Activated CD8-positive, alpha-beta memory T cell treated with anti-CD3 and anti-CD28 coated beads for 4 hours (primary cell): ENCODE results near the gene TRIP4.

ENCODE experiments used
- DNase-seq, 2 donors: peaks; one replicate each; pipeline ENCODE4 v3.0.0-alpha.2; 2020; ENCODE audit warnings: low read depth in 2 of 2

TRIP4 gene

DNA sequence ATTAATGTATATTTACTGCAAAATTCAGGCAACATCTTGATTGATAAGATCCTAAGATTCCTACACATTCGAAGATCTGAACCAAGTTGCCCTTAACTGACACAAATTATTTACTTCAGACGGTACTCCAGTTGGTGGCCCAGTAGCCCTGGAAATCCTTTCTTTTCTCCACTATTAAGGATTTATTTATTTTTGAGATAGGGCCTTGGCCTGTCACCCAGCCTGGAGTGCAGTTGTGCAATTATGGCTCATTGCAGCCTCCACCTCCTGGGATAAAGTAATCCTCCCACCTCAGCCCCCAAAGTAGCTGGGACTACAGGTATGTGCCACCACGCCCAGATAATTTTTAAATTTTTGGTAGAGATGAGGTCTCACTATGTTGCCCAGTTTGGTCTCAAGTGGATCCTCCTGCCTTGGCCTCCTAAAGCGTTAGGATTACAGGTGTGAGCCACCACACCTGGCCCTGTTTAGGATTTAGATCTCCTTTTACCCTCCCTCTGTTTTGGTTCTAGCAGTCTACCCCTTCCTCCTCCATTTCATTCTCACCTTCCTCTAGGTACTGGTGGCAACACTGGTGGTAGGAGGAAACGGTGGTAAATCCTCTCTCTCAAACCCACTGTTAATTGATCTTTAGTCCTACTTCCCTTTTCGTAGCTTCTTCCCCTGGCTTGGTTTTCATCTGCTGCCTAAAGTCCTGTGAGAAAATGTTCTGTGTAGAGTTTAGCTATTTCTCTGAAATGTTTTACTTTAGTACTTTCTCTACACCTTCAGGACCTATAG is 60.1 kb downstream of the TRIP4 start:
- no peak for DNase-seq

GRCh38 chr15:64452988-64453688 is 65.5 kb downstream of the TRIP4 start:
- no peak for DNase-seq

DNA sequence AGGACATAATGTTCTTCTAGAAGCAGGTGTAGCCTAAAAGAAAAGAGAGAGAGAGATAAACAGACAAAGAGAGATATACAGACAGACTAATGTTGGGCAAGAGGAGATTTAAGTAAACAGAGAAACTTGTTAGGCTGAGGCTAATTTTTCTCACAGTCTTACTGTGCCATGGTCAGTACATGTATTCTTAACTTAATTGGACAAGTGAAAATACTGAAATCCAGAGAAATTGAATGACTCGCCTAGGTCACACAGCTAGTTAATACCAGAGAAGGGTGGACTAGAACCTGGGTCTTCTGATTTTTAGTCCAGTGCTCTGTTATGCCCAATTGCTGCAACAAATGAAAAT is 66.0 kb downstream of the TRIP4 start:
- no peak for DNase-seq

DNA sequence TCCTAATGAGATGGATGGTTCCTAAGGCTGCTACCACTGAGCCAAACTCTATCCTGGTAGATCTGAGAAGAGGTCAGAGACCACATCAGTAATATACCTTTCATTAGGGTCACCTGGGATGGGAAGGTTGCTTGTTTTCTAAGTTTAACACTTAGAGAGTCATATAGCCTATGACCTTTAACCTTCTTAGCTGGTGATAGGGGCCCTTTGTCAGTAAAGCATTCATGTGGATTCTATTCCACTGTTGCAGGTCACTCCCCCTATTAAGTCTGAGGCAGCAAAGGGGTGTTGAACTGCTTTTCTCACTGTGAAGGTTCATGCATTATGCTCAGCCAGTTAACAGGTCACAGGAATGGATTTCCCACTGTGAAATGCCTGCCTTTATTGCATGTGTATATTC is 66.6 kb downstream of the TRIP4 start:
- DNase-seq, result no peak

- no peak for DNase-seq
Measured at GRCh38 chr15:64455961-64456371, 68.3 kb downstream of the TRIP4 start.

- DNase-seq, result no peak
Measured at GRCh38 chr15:64456634-64457108, 69.0 kb downstream of the TRIP4 start.

DNA sequence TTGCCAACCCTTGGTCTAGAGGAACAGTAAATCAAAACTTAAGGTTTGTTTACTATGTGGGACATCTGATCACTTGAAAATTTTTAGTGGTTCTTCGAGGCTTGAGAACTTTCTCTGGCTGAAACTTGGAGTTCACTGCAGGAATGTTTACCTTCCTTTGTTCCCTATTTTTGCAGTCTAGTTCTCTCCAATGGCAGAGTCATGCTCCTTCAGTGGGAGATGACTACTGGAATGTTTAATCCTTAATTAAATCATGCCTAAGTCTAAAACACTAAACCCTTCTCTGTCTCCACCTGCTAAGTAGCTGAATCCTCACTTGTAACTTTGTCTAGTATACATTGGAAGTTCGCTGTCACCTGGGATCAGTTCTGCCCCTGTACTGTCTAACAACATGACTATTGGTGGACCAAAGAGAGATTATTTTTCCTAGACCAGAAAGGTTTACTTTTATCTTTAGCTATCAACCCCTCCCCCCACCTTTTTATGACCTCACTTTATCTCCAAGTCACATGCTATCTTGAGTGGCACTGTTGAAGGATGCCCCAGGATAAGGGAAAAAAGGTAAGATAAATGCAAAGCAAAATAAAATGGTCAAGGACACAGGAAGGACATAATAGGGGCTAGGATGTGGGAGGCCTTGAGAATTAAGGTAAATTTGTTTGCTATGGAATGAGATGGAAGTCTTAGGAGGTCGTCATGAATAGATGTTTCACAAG is 71.6 kb downstream of the TRIP4 start:
- no peak for DNase-seq

DNA sequence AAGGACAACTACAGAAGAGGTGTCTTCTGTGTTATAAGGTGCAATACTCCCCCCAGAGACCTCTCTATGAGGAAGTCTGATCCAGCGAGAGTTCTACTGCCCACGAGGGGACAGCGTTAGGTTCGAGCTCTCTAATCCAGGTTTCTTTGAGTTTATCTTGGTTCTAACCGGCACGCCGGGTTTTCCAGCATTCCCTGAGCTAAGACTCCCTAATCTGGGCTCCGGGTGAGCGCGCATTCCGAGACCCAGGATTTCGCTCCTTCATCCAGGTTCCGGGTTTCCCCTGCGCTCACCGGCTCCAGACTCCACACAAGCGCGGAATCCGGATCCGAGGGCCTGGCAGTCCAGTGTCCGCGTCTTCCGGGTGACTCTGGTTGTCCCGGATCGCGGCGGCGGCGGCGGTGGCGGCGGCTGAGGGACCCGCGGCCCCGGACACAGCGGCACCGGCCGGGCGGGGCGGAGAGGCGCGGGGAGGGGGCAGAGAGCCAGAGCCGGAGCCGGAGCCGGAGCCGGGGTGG is 72.6 kb downstream of the TRIP4 start, which contains the start of gene ZNF609:
Gene ZNF609 (plus strand): TSS at position 373 of the 518 bp plus-strand sequence. CDS start 38,842 bp downstream, outside the sequence.
- DNase-seq, result peak; percentile 66 to 74

- peak; percentile 6 to 7 for DNase-seq
Measured at GRCh38 chr15:64460724-64461720, 73.4 kb downstream of the TRIP4 start.

GRCh38 chr15:64461721-64462162 is 74.1 kb downstream of the TRIP4 start:
- no peak for DNase-seq

DNA sequence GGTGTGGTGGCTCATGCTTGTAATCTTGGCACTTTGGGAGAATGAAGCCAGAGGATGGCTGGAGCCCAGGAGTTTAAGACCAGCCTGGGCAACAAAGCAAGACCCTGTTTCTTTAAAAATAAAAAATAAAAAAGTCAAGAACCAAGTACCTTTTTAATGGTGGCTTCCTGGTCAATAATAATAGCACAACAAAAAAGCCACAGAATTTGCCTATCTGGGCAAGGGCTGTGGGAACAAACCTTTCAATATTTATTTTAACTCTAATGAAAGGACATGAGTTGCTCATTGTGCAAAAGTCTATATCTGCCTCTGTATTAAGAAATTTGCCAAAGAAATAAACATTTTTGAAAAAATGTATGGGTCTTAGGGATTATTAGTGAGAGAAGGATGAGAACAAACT is 74.9 kb downstream of the TRIP4 start:
- DNase-seq, result no peak

DNA sequence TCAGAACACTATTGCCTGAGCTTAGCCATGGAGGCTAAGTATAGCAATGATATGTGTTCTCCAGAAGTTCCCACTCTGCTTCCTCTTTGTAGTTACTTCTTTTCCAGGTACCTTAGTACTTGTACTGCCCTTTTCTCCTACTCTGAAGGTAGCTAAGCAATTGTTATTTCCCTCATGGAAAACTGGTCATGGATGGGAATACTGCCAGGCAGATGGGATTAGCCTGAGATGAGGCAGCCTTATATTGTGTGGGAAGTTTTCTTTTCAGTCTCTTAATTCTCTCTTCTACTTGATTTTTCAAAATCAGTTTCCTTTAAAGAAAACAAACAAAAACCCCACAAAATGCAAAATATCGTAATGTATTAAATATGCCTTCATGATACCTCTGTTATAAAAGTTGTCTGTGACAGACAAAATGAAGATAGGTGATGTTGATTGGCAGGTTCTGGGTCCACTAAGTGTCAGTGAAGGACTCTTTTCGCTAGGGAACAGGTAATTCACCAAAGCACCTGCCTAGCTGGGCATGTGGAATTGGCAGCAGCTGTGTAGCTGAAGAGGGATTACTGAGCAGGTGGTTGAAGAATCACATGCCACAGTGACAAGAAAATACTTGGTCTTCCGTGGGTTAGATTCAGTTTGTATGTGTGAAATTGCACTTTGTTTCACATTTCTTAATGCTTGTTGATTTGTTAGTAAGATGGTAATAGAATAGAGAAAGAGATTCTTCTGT is 76.8 kb downstream of the TRIP4 start:
- DNase-seq, result no peak

GRCh38 chr15:64466408-64467141 is 78.9 kb downstream of the TRIP4 start:
- no peak for DNase-seq

- no peak for DNase-seq
Measured at GRCh38 chr15:64472161-64472560, 84.5 kb downstream of the TRIP4 start.

GRCh38 chr15:64474846-64475245 is 87.2 kb downstream of the TRIP4 start:
- DNase-seq, result no peak

DNA sequence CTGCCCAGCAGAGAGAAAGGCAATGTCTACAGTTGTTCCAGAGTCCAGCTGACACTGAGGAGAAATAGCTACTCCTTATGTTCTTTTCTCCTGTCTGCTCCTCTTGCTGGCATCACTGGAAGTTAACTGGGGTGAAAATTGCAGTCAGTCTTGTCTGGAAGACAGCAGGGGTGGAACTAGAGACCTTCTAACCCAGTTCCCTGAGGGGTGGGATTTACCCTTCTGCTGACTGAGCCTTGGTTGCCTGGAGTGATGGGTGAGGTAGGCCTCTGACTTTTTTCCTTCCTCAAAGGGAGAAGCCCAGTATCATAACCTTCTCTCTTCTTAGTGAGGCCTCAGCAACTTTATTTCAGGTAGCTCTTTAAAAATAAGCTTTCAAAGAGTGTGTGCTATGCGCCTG is 88.9 kb downstream of the TRIP4 start:
- no peak for DNase-seq

DNA sequence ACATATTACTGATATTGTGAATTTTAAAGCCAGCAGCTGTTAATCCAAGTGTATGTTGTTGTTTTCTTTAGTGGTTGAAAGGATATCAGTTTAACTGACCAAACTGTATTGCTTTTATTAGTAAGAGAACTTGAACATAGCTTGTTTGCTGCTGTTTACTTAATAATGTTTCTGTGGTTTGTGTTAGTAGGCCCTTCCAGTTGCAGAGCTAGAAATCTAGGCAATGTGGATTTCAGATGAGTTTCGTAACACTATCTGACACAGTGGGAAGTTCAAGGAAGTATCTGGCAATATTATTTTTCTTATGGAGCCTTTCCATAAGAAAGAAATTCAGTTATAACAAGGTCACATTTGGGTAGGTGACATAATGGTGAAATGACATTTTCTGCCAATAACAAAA is 91.2 kb downstream of the TRIP4 start:
- no peak for DNase-seq

DNA sequence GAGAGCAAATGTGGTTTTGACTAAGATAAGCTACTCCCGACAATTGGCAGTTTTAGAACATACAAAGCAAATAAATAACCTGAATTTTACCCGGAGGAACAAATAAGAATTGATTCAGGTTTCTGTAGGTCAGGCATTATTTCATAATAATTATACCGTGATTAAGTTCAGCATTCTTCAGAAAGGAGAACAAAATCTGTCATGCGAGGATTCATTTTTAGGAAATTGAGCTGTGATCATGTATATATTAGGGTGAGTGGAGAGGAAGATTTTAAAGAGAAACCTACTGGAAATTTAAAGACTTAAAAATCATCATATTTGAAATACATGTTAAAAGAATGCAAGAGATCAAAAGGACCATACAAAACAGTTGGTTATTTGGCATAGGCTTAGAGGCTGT is 93.3 kb downstream of the TRIP4 start:
- no peak for DNase-seq

DNA sequence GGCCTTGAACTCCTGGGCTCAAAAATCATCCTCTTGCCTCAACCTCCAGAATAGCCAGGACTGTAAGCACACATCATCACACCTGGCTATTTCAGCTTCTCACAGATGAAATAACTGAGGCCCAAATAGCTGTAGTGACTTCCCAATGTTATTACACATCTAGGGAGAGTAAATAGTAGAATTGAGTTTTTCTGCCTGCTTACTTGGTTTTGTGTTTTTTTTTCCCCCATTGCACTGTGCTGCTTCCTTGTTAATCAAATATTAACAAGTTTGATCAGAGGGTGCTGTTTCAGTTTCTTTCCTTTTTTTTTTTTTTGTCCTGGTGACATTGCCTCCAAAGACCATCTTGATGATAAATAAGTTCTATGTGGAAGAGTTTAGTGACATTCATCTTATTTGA is 96.1 kb downstream of the TRIP4 start:
- no peak for DNase-seq

DNA sequence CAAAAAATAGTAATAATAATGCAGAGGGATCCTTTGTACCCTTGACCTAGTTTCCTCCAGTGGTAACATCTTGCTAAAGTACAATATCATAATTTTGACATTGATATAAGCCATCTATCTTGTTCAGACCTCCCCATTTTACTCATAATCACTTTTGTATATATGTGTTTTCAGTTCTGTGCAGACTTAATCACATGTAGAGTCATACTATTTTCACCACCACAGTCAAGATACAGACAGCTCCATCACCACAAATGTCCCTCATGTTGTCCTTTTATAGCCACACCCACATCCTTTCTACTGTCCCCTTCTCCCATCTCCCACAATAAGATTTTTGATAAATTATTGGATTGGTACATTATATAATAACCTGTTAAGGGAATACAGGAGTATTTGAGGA is 98.2 kb downstream of the TRIP4 start:
- DNase-seq, result no peak
